Measurements from ENCODE around the gene SAE1.
A peak's percentile ranks its signal among the peaks of the same experiment; 100 is the strongest.

The SAE1 gene

GRCh38 chr19:47105874-47106273, 24.8 kb upstream of the SAE1 start:
- no peak for DNase-seq (ENCODE audit: low read depth in 2 of 2, low spot score in 1 of 2)

- DNase-seq (ENCODE audit: low read depth in 2 of 2, low spot score in 1 of 2): no peak
These were observed 23.8 kb upstream of the SAE1 start for GRCh38 chr19:47106821-47107201.

GRCh38 chr19:47107202-47107952, 23.3 kb upstream of the SAE1 start:
- no peak for DNase-seq (ENCODE audit: low read depth in 2 of 2, low spot score in 1 of 2)

- no peak for DNase-seq (ENCODE audit: low read depth in 2 of 2, low spot score in 1 of 2)
These were observed 22.5 kb upstream of the SAE1 start for GRCh38 chr19:47107953-47108746.

GRCh38 chr19:47109177-47109540, 21.5 kb upstream of the SAE1 start:
- no peak for DNase-seq (ENCODE audit: low read depth in 2 of 2, low spot score in 1 of 2)

- peak; percentile 13 to 27 for DNase-seq (ENCODE audit: low read depth in 2 of 2, low spot score in 1 of 2)
These were observed 20.9 kb upstream of the SAE1 start for GRCh38 chr19:47109541-47110375.

GRCh38 chr19:47110521-47111005, 20.1 kb upstream of the SAE1 start:
- DNase-seq (ENCODE audit: low read depth in 2 of 2, low spot score in 1 of 2): peak; percentile 26 to 40

GRCh38 chr19:47111006-47111621, 19.5 kb upstream of the SAE1 start:
- DNase-seq (ENCODE audit: low read depth in 2 of 2, low spot score in 1 of 2): no peak

GRCh38 chr19:47111682-47112165, 18.9 kb upstream of the SAE1 start:
- DNase-seq (ENCODE audit: low read depth in 2 of 2, low spot score in 1 of 2): no peak

- DNase-seq (ENCODE audit: low read depth in 2 of 2, low spot score in 1 of 2): peak; percentile 60 to 87
These were observed 18.3 kb upstream of the SAE1 start for GRCh38 chr19:47112166-47112996.

- peak; percentile 98 to 99 for DNase-seq (ENCODE audit: low read depth in 2 of 2, low spot score in 1 of 2)
These were observed 17.4 kb upstream of the SAE1 start, which contains the start of gene ZC3H4 for GRCh38 chr19:47112997-47113849. ZC3H4 (minus strand) TSS chr19:47113776; CDS start chr19:47112584, 1,192 bp downstream.

- no peak for DNase-seq (ENCODE audit: low read depth in 2 of 2, low spot score in 1 of 2)
These were observed 16.6 kb upstream of the SAE1 start for GRCh38 chr19:47113850-47114651.

- DNase-seq (ENCODE audit: low read depth in 2 of 2, low spot score in 1 of 2): no peak
These were observed 10.1 kb upstream of the SAE1 start for GRCh38 chr19:47120470-47121067.

- no peak for DNase-seq (ENCODE audit: low read depth in 2 of 2, low spot score in 1 of 2)
These were observed 8.0 kb upstream of the SAE1 start for GRCh38 chr19:47122359-47123335.

- DNase-seq (ENCODE audit: low read depth in 2 of 2, low spot score in 1 of 2): no peak
These were observed 7.2 kb upstream of the SAE1 start for GRCh38 chr19:47123406-47123805.

- DNase-seq (ENCODE audit: low read depth in 2 of 2, low spot score in 1 of 2): no peak
These were observed 5.5 kb upstream of the SAE1 start for GRCh38 chr19:47124937-47125668.

Measured in stimulated activated CD8-positive, alpha-beta memory T cell treated with anti-CD3 and anti-CD28 coated beads, Interleukin-4, amount 100 ng/mL, for 4 hours (primary cell).